HG03280 (cell line): ENCODE measurements around the gene CD151.

Experiments
- ATAC-seq: cut with Tn5 transposase; IDR thresholded peaks from one replicate; pipeline ENCODE4 v1.9.1; 2021; ENCODE audit warnings: mild to moderate bottlenecking, moderate library complexity; ENCODE audit not compliant: unreplicated experiment

The CD151 gene

DNA sequence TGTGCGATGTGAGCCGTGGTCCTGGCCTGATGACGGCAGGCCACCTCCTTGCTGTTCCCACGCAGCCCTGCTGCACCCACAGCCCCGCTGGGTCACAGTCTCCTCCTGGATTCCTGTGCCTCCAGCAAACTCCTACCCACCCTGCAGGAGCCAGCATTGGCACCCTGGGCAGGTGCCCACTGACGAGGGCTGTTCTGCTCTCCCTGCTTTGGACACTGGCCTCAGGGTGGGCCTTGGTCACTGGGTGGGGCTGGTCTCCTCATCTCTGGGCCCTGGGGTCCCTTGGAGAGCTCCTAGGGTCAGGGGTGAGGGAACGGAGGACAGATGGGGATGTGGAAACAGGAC, 22.6 kb downstream of the CD151 start:
- no peak for ATAC-seq

GRCh38 chr11:855796-856195, 23.0 kb downstream of the CD151 start:
- no peak for ATAC-seq

GRCh38 chr11:856397-856796, 23.6 kb downstream of the CD151 start:
- no peak for ATAC-seq

DNA sequence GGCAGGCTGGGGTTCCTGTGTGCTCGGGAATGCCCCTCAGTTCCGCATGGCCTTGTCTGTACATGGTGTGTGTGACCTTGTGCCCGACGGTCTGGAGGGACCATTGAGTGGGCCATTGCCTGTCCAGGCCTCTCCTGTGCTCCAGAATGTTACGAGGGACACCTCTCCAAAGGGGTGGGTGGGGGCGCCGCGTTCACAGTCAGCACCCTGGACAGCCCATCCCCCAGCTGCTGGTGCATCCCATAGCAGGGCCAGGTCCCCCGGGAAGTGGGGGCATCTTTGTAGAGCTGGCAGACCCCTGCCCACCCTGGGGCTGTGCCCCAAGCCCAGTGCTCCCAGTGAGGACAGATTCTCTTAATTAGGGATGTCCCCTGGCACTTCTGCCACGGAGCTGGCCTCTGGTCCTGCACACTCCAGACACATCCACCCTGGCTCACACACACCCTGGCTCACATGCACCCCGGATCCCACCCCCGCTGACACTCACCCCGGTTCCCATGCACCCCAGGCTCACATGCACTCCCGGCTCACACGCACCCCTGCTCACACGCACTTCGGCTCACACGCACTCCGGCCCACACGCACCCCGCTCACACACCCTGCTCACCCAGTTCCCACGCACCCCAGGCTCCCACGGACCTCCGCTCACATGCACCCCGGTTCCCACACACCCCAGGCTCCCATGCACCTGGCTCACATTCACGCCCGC, 25.5 kb downstream of the CD151 start:
- no peak for ATAC-seq

GRCh38 chr11:858762-859339, 26.1 kb downstream of the CD151 start:
- ATAC-seq = no peak

- ATAC-seq = no peak
Measured at GRCh38 chr11:859394-860131, 26.8 kb downstream of the CD151 start.

DNA sequence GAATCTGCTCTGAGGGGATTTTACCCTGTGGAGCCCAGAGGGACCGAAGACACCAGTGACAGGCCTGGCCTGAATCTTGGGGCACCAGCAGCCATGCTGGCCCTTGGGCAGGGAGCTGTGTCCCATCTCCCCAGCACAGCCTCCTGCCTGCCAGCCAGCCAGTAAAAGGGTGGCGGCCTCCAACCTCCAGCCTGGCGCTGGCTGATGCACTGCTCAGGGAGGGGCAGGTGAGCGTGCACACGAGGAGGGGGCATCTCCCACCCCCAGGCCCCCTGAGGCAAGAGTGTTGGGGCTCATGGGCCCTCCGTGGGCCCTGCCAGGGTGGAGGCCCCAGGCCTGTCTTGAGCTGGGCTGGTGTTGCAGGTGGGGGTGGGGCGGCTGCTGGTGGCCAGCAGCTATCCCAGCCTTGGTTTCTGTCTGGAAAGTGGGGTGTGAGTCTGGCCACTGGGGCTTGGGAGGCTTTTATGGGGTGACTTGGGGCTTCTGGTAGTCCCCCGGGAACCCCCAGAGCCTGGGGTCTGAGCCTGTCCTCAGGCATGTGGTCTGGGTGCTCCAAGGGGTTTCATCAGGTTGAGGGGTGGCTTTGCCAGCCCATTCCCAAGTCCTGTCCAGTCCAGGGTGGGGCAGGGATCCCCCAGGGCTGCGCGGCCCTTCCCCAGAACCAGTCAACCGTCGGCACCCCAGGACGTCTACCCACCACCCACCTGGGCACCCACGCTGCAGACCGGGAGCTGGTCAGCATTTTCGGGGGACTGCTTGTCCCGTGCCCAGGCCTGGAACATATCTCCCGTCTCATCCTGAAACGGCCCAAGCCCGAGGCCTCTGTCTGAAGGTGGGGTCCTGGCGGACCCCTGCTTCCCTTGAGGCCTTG, 27.7 kb downstream of the CD151 start:
- no peak for ATAC-seq

DNA sequence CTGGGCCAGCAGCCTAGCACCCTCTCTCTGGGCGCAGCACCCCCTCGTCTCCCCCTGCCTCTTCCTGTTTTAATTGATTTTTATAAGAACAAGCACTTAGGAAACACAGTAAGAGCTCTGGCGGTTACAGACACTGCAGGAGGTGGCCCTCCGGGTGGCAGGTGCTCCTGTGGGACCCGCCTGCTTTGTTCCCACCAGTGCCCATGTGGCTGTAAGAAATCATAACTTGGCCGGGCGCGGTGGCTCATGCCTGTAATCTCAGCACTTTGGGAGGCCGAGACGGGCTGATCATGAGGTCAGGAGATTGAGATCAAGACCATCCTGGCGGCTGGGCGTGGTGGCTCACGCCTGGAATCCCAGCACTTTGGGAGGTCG, 28.3 kb downstream of the CD151 start:
- no peak for ATAC-seq

DNA sequence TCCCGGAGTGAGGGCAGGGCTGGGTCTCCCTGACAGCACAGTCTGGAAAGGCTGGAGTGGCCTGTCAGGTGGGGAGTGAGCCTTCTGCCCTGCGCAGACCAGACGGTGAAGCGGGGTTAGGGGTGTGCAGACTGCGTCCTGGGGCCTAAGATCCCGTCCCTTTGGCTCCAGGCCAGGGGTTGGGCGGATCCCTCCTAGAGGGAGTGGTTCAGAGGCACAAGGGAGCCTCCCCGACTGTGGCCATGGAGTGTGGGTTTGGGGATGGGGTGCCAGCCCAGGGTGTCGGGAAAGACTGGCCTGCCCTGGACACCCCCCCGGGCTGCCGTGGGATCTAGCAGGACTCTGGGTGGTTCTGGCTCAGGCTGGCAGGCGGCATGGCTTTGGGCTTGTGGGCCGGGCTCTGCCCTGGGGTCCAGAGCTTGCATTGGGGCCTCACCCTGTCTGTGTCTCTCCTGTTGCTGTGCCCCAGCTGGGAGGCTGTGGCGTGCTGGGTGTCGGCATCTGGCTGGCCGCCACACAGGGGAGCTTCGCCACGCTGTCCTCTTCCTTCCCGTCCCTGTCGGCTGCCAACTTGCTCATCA, 29.4 kb downstream of the CD151 start:
- ATAC-seq = no peak

DNA sequence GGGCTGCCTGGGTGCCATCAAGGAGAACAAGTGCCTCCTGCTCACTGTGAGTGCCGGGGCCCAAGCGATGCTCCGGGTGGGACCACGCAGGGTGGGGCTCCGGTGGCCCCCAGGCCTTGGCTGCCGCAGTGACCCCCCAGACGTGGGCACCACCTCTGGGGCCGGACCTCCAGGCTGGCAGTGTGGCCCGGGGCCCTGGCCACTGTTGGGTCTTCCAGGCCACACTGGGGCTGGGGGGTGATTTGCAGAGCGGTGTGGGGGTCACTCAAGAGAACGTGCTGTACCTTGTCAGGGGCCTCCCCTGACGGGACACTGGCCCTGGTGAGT, 29.9 kb downstream of the CD151 start:
- ATAC-seq = no peak

DNA sequence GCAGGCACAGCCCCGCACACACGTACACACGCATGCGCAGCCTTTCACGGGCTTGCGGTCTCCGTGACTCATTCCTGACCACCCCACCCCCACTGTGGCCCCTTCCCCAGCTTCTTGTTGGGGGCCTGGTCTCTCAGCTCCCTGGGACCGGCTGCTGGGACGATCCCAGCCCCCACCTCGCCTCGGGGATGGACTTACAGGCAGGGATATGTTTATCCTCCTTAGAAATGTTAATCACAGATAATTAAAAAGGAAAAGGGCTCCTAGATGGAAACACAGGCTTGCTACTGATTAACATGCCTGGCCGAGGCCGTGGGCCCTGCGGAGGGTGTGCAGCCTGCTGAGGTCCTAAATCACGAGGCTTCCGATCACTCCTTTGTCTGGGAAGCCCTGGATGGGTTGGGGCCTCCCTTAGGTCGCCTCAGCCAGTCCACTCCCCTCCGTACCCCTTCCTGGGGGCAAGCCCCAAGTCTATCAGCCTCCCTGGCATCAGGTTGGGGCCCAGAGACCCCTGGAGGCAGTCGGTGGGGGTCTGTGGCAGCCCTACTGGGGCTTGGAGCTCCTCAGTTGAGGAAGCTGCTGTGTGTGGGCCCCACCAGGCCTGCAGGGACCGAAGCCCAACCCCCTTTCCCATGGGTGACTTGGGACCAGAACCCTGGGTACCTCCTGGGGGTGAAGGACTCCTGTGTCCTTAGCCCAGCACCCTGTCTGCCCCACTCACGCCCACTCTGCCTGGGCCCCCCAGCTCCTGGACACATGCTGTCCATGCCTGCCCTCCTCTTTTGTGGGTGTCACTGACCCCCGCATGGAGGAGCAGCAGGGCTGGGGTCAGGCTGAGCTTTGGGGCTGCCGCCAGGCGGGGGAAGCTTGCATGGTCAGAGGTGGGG, 30.5 kb downstream of the CD151 start:
- ATAC-seq = no peak

- ATAC-seq = no peak
Measured at GRCh38 chr11:863910-864827, 31.4 kb downstream of the CD151 start.

DNA sequence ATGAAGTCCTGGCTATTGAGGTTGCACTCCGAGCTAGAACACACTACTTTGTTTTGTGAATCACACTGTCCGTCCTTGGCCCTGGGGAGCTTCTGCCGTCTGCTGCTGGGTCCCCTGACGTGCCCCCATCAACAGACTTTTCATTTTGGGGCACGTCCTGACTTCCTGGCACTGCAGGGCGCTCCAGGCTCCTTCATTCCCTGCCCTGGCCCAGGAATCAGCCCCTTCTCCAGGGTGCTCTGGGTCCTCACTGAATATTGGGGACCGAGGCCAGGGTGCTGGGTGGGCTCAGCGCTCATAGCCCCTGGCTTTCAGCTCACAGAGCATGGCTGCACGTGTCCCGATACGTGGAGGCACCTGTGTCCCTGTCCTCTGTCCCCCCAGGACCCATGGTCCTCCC, 32.1 kb downstream of the CD151 start:
- ATAC-seq = no peak

DNA sequence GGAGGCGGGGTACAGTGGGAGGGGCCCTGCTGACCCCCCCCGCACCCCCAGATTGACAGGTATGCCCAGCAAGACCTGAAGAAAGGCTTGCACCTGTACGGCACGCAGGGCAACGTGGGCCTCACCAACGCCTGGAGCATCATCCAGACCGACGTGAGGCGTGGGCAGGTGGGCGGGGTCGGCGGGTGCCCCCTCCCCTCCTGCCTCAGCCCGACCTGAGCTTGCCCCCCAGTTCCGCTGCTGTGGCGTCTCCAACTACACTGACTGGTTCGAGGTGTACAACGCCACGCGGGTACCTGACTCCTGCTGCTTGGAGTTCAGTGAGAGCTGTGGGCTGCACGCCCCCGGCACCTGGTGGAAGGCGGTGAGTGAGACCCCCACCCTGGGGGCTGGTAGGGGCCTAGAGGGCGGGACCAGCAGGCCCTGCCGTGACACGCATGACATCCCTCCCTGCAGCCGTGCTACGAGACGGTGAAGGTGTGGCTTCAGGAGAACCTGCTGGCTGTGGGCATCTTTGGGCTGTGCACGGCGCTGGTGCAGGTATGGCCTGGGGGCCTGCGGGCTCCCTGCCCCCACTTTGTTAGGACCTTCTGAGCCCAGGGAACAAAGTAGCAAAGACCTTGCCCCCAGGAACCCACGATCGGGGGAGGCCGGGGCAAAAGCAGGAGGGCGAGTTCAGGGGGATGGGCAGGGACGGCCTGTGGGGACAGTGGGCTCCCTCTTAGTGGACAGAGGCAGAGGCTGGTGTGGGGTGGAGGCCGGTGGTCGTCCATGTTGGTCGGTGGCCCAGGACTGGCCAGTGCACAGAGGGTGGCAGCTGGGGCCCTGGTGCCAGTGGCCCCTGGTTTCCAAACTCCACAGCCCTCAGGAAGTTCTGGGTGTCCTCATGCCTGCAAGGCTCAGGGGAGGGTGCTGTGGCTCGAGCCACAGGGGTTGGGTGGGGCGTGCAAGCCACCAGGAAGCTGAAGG, 33.0 kb downstream of the CD151 start:
- ATAC-seq = no peak

GRCh38 chr11:866481-866880, 33.7 kb downstream of the CD151 start:
- ATAC-seq = no peak

- no peak for ATAC-seq
Measured at GRCh38 chr11:867856-868358, 35.2 kb downstream of the CD151 start.

GRCh38 chr11:868394-868793, 35.6 kb downstream of the CD151 start:
- ATAC-seq = no peak

DNA sequence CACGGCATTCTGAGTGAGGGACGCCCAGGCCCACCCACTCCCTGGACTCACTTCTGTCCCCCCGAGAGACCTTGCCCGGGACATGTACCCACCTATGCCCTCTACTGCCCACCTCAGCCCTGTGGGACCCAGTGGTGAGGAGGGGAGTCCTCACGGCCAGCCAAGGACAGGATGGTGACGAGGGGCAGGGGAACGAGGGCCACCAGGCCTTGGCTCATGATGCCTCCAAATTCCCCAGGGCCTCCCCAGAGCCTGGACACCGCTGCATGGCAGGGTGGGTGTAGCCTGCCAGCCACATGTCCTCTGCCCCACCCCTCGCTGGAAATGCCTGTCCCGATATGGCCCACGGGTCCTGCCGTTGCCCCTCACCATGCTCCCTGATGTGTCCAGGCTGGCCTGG, 36.0 kb downstream of the CD151 start:
- no peak for ATAC-seq
